Peyer's patch (tissue), 4 donors: ENCODE data around the gene NWD2.

Source experiments
- POLR2A ChIP-seq, 2 donors: fragments of 450-650 bp; IDR thresholded peaks; one replicate each; pipeline ENCODE4 v1.5.1; 2017; ENCODE audit warnings: antibody characterized with exemption in 2 of 2, mild to moderate bottlenecking in 2 of 2, moderate library complexity in 2 of 2
- TF ChIP-seq, protein P1 (sequence below), 6 experiments: fragments of 450-650 bp in 4 of 6; fragments of 200-600 bp in 2 of 6; sonication (generic) in 1 of 6; IDR thresholded peaks; one replicate each; pipeline ENCODE4 v1.5.1; 2017 to 2019; ENCODE audit warnings: antibody characterized with exemption in 6 of 6, mild to moderate bottlenecking in 3 of 6, moderate library complexity in 1 of 6

GRCh38 chr4:37439809-37440474, 195.4 kb downstream of the NWD2 start:
- no peak for TF ChIP-seq POLR2A (IDR thresholded peaks at IDR 0.05)
- TF ChIP-seq, protein P1, sequence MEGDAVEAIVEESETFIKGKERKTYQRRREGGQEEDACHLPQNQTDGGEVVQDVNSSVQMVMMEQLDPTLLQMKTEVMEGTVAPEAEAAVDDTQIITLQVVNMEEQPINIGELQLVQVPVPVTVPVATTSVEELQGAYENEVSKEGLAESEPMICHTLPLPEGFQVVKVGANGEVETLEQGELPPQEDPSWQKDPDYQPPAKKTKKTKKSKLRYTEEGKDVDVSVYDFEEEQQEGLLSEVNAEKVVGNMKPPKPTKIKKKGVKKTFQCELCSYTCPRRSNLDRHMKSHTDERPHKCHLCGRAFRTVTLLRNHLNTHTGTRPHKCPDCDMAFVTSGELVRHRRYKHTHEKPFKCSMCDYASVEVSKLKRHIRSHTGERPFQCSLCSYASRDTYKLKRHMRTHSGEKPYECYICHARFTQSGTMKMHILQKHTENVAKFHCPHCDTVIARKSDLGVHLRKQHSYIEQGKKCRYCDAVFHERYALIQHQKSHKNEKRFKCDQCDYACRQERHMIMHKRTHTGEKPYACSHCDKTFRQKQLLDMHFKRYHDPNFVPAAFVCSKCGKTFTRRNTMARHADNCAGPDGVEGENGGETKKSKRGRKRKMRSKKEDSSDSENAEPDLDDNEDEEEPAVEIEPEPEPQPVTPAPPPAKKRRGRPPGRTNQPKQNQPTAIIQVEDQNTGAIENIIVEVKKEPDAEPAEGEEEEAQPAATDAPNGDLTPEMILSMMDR (IDR thresholded peaks at IDR 0.05) = no peak
